MM.1S (cell line): ENCODE results near the gene SWT1.

Experiments used
- CTCF ChIP-seq: fragments of 300-600 bp; sonication (generic); IDR thresholded peaks from 2 replicates; pipeline ENCODE4 v1.5.1; 2016; ENCODE audit warnings: antibody characterized with exemption, low read length, mixed read lengths
- EZH2 ChIP-seq: fragments of 300-600 bp; sonication (generic); optimal IDR thresholded peaks from 2 replicates; pipeline ENCODE3; 2017; ENCODE audit warnings: low read depth, mild to moderate bottlenecking, antibody characterized with exemption, low read length, mixed read lengths

DNA sequence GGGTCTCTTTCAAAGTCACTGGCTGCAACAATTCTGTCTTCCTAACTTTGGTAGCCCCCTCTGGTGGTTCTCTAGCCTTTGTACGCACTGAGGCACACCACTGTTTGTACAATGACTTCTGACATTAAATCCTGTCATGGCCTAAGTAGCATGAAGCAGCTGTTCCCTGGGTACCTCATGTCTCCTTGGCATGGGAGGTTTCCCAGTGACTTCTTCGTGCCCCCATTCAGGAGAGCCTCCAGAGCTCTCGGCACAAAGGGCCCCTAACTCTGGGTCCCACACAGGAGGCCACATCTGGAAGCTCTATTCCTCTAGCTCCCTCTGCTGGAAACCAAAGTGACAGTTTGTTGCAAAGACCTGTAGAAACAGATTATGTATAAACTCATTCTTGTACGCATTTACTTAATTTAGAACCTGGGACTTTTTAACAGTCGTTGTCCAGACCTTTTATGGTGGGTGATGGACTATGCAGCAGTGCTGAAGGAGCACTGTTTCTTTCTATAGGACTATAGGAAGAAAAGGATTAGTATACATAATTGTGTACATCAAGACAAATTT lies 13.4 kb downstream of the SWT1 start:
- peak; percentile 94 for TF ChIP-seq CTCF
- no peak for TF ChIP-seq EZH2
